SK-N-SH (cell line): ENCODE data around the gene FAM83E. TPM values are rescaled to one million over a fixed set of nuclear protein-coding genes. Genes with fewer than 3 reads are reported as not detected.
A peak's percentile ranks its signal among the peaks of the same experiment; 100 is the strongest.

Experiments used
- CTCF ChIA-PET: fragments of 300-600, 350-600 bp; formaldehyde crosslinking; extraction: SDS; loops from one replicate; lab custom pipeline; 2021; lab: Yijun Ruan, JAX
- POLR2A ChIA-PET: fragments of 350-600 bp; sonication (Branson Sonifier 250); formaldehyde crosslinking; extraction: SDS; loops from one replicate; lab custom pipeline; 2020; ENCODE audit warnings: antibody characterized with exemption, inconsistent platforms; lab: Yijun Ruan, JAX
- DNase-seq: peaks from one replicate; pipeline ENCODE4 v3.0.0; 2012
- H2AFZ ChIP-seq: fragments of 200-600 bp; sonication (generic); 2 replicates; pipeline ENCODE4 v1.8.1; 2016; ENCODE audit warnings: antibody characterized with exemption, mild to moderate bottlenecking, low read depth
- H3F3A ChIP-seq: fragments of 200-600 bp; sonication (generic); replicated peaks from 2 replicates; pipeline ENCODE3; 2016; ENCODE audit warnings: antibody characterized with exemption, mild to moderate bottlenecking; ENCODE audit not compliant: insufficient read depth
- H3K27ac ChIP-seq, 2 experiments: fragments of 200-500 bp in 1 of 2; fragments of 200-600 bp in 1 of 2; sonication (Bioruptor generic) in 1 of 2; sonication (generic), shearing (Covaris generic) in 1 of 2; 2 replicates each; pipeline versions ENCODE4 v1.5.1 to v1.6.1; 2014 to 2016; ENCODE audit warnings: low read depth in 2 of 2, inconsistent platforms in 1 of 2, low read length in 1 of 2, mild to moderate bottlenecking in 1 of 2, mixed read lengths in 1 of 2
- H3K27me3 ChIP-seq: fragments of 200-600 bp; sonication (generic), shearing (Covaris generic); 2 replicates; pipeline ENCODE4 v1.6.1; 2016; ENCODE audit warnings: mixed run types; ENCODE audit not compliant: insufficient read depth
- H3K36me3 ChIP-seq, 2 experiments: fragments of 200-500 bp in 1 of 2; fragments of 200-600 bp in 1 of 2; sonication (Bioruptor generic) in 1 of 2; sonication (generic) in 1 of 2; replicated peaks in 1 of 2; 2 replicates each; pipeline versions ENCODE3 to v1.5.1; 2014 to 2016; ENCODE audit warnings: low read length in 1 of 2, mild to moderate bottlenecking in 1 of 2; ENCODE audit not compliant: insufficient read depth in 2 of 2, control insufficient read depth in 1 of 2
- H3K4me1 ChIP-seq, 2 experiments: fragments of 200-500 bp in 1 of 2; fragments of 200-600 bp in 1 of 2; sonication (Bioruptor generic) in 1 of 2; sonication (generic), shearing (Covaris generic) in 1 of 2; 2 replicates each; pipeline versions ENCODE4 v1.5.1 to v1.6.1; 2014 to 2016; ENCODE audit warnings: low read depth in 1 of 2, low read length in 1 of 2, mixed run types in 1 of 2; ENCODE audit not compliant: insufficient read depth in 2 of 2, control insufficient read depth in 1 of 2
- H3K4me2 ChIP-seq: fragments of 200-600 bp; sonication (generic), shearing (Covaris generic); 2 replicates; pipeline ENCODE4 v1.6.1; 2017; ENCODE audit warnings: mixed run types
- H3K4me3 ChIP-seq, 2 experiments: fragments of 200-500 bp in 1 of 2; fragments of 200-600 bp in 1 of 2; sonication (Bioruptor generic) in 1 of 2; sonication (generic), shearing (Covaris generic) in 1 of 2; 2 replicates each; pipeline versions ENCODE4 v1.5.1 to v1.8.1; 2014 to 2016; ENCODE audit warnings: low read depth in 2 of 2, inconsistent platforms in 1 of 2, low read length in 1 of 2, mild to moderate bottlenecking in 1 of 2, mixed read lengths in 1 of 2, moderate library complexity in 1 of 2
- H3K79me2 ChIP-seq: fragments of 200-600 bp; sonication (generic); 2 replicates; pipeline ENCODE4 v1.8.1; 2017; ENCODE audit warnings: mild to moderate bottlenecking; ENCODE audit not compliant: insufficient read depth
- H3K9ac ChIP-seq: fragments of 200-600 bp; sonication (generic); 2 replicates; pipeline ENCODE4 v1.6.1; 2017; ENCODE audit warnings: mixed run types
- H3K9me2 ChIP-seq: fragments of 200-600 bp; sonication (generic); 2 replicates; pipeline ENCODE4 v1.6.1; 2017; ENCODE audit warnings: mixed run types
- H3K9me3 ChIP-seq: fragments of 200-600 bp; sonication (generic); 2 replicates; pipeline ENCODE4 v1.6.1; 2017; ENCODE audit warnings: mixed run types, mild to moderate bottlenecking, moderate library complexity
- H4K20me1 ChIP-seq: fragments of 200-600 bp; sonication (generic); 2 replicates; pipeline ENCODE4 v1.6.1; 2017; ENCODE audit warnings: mild to moderate bottlenecking, mixed run types; ENCODE audit not compliant: insufficient read depth
- FOXJ3 ChIP-seq: sonication (generic); formaldehyde crosslinking; IDR thresholded peaks from 2 replicates; pipeline ENCODE4 v1.5.1; 2020; ENCODE audit warnings: mild to moderate bottlenecking, missing genetic modification reagents
- FOXM1 ChIP-seq: IDR thresholded peaks from 2 replicates; pipeline ENCODE4 v1.4.0; 2012; ENCODE audit warnings: low read depth, mild to moderate bottlenecking
- GABPA ChIP-seq: IDR thresholded peaks from 2 replicates; pipeline ENCODE4 v1.4.0; 2012; ENCODE audit warnings: low read depth, mild to moderate bottlenecking
- MAX ChIP-seq: IDR thresholded peaks from 2 replicates; pipeline ENCODE4 v1.4.0; 2012; ENCODE audit warnings: low read depth
- MEF2A ChIP-seq: IDR thresholded peaks from 2 replicates; pipeline ENCODE4 v1.4.0; 2012; ENCODE audit warnings: low read depth, borderline replicate concordance
- NFIC ChIP-seq: IDR thresholded peaks from 2 replicates; pipeline ENCODE4 v1.4.0; 2012; ENCODE audit warnings: borderline replicate concordance
- NRF1 ChIP-seq: IDR thresholded peaks from 2 replicates; pipeline ENCODE4 v1.6.1; 2012; ENCODE audit warnings: low read depth, mild to moderate bottlenecking, low read length
- POLR2AphosphoS5 ChIP-seq: IDR thresholded peaks from 2 replicates; pipeline ENCODE4 v1.6.1; 2012; ENCODE audit warnings: low read depth, low read length
- RCOR1 ChIP-seq: fragments of 150-350 bp; IDR thresholded peaks from 2 replicates; pipeline ENCODE4 v1.6.1; 2017; ENCODE audit warnings: antibody characterized with exemption, low read length
- RXRA ChIP-seq: IDR thresholded peaks from 2 replicates; pipeline ENCODE4 v1.4.0; 2012; ENCODE audit warnings: low read depth, mild to moderate bottlenecking, borderline replicate concordance
- SIN3A ChIP-seq: IDR thresholded peaks from 2 replicates; pipeline ENCODE4 v1.6.1; 2012; ENCODE audit warnings: low read depth, mild to moderate bottlenecking, low read length, moderate library complexity, borderline replicate concordance
- TAF1 ChIP-seq: IDR thresholded peaks from 2 replicates; pipeline ENCODE4 v1.6.1; 2012; ENCODE audit warnings: low read depth, mild to moderate bottlenecking, low read length, moderate library complexity, borderline replicate concordance
- TCF12 ChIP-seq: IDR thresholded peaks from 2 replicates; pipeline ENCODE4 v1.4.0; 2012
- WGBS: methylation state at CpG from one replicate; pipeline ENCODE4 v1.1.6; 2017; ENCODE audit warnings: low lambda C conversion rate; 5-methylcytosine and 5-hydroxymethylcytosine counted together
- polyA plus RNA-seq, 3 experiments: library from polyadenylated mRNA; depleted of rRNA; stranded (reverse); fragments of >200 nt; gene quantifications; 2 replicates each; pipeline ENCODE4 v1.2.3, GENCODE V29; 2012
- TF ChIP-seq, protein P1 (sequence below): fragments of 150-350 bp; IDR thresholded peaks from 2 replicates; pipeline ENCODE4 v1.6.1; 2016; ENCODE audit warnings: mild to moderate bottlenecking, low read depth, low read length
- TF ChIP-seq, protein P2 (sequence below): IDR thresholded peaks from 2 replicates; pipeline ENCODE4 v1.4.0; 2012; ENCODE audit warnings: low read depth, borderline replicate concordance

FAM83E gene
- polyA plus RNA-seq, 1 of the 3 experiments (the other 2 are of a cell fraction) = 0.44 TPM

- H3K9me3 ChIP-seq = no peaks in the 10 kb centered on the region
- no peak overlapping the region for H3K9ac ChIP-seq
- H3K79me2 ChIP-seq = no peaks in the 10 kb centered on the region
- DNase-seq = no peak
- H3K9me2 ChIP-seq = no peaks in the 10 kb centered on the region
- H3K4me2 ChIP-seq = no peak overlapping the region
- no peaks in the 10 kb centered on the region for H3K27me3 ChIP-seq
- no peaks in the 10 kb centered on the region for H3K36me3 ChIP-seq
- TF ChIP-seq SIN3A (no peak), FOXM1 (no peak)
- no peak overlapping the region for H3K27ac ChIP-seq
- ChIA-PET POLR2A (no interaction called here), CTCF (no interaction called here)
- no peak overlapping the region for H3K4me3 ChIP-seq
- no peaks in the 10 kb centered on the region for H4K20me1 ChIP-seq
- H2AFZ ChIP-seq = no peak overlapping the region
- H3K4me1 ChIP-seq = peaks cover 4 to 6% of the 10 kb centered on the region in 2 experiments; a peak in 2 of 4 replicates
- 76% methylated on average over 2 of the region's 2 CpGs for WGBS
- peaks cover 6% of the 10 kb centered on the region for H3F3A ChIP-seq
Measured at GRCh38 chr19:48648134-48648533, 33.3 kb upstream of the FAM83E start.

DNA sequence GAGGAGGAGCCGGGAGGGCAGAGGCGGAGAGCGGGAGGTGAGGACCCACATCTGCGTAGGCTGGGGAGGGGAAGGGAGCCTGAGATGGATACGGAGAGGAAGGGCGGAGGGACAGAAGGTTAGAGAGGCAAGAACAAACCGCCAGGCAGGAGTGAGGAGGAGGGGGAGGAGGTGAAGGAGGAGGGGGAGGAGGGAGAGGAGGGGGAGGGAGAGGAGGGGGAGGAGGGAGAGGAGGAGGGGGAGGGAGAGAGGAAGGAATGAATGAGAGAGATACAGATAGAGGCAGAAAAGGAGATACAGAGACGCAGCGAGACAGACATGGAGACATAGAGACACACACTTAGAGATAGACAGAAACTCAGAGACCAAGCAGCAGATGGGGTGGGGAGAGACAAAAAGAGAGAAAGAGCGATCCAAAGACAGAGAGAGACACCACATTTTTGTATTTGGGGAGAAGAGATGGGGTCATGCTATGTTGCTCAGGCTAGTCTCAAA lies 31.9 kb upstream of the FAM83E start:
- Histone ChIP-seq H3F3A (peaks cover 8% of the 10 kb centered on the region), H2AFZ (no peak overlapping the region), H4K20me1 (no peaks in the 10 kb centered on the region), H3K4me3 (peak overlapping the region in 1 of 2 experiments; percentile 74; a peak in 3 of 4 replicates), H3K9ac (peak overlapping the region; percentile 55; the same call in 1 of the 2 replicates), H3K36me3 (no peaks in the 10 kb centered on the region), H3K79me2 (no peaks in the 10 kb centered on the region), H3K27me3 (no peaks in the 10 kb centered on the region), H3K27ac (no peak overlapping the region; a peak in 1 of 4 replicates), H3K9me3 (no peaks in the 10 kb centered on the region), H3K4me1 (peaks cover 4 to 6% of the 10 kb centered on the region in 2 experiments; a peak in 2 of 4 replicates), H3K9me2 (no peaks in the 10 kb centered on the region), H3K4me2 (peak overlapping the region; percentile 99)
- CTCF ChIA-PET = interaction anchor here (0.8 to 2.7 kb wide), 14 partner anchors 7 to 324 kb away, joined by 3 to 35 read pairs (median 7); partner anchors contain the start of gene HSD17B14
- POLR2A ChIA-PET = interaction anchor here (0.6 to 1.6 kb wide), 4 partner anchors 23 to 149 kb away, joined by 3 to 7 read pairs (median 4); no protein-coding TSS in a partner anchor
- TF ChIP-seq FOXJ3 (CRISPR knock-in tag) (no peak), RXRA (no peak), TAF1 (no peak), POLR2AphosphoS5 (0 out of 2 replicates have a peak, but pooled peaks have one; percentile 17), TCF12 (no peak)
- TF ChIP-seq, protein P1, sequence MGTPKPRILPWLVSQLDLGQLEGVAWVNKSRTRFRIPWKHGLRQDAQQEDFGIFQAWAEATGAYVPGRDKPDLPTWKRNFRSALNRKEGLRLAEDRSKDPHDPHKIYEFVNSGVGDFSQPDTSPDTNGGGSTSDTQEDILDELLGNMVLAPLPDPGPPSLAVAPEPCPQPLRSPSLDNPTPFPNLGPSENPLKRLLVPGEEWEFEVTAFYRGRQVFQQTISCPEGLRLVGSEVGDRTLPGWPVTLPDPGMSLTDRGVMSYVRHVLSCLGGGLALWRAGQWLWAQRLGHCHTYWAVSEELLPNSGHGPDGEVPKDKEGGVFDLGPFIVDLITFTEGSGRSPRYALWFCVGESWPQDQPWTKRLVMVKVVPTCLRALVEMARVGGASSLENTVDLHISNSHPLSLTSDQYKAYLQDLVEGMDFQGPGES = no peak
- 13% methylated on average over 10 of the region's 10 CpGs for WGBS
- DNase-seq = no peak

GRCh38 chr19:48646001-48646721 lies 31.3 kb upstream of the FAM83E start, which contains the start of gene CA11:
TSS of gene CA11 (minus strand) at chr19:48646187. CDS start at chr19:48645632, 555 bp downstream.
- POLR2A ChIA-PET = interaction anchor here (0.6 to 1.9 kb wide), 7 partner anchors 12 to 149 kb away, joined by 3 to 9 read pairs (median 6); partner anchors contain the start of genes RPL18 and SPHK2
- DNase-seq = peak; percentile 96
- peak within 1 kb of the TSS; percentile 99 for H3K4me2 ChIP-seq
- TF ChIP-seq NRF1 = no peak
- no peak for TF ChIP-seq GABPA
- TF ChIP-seq MEF2A = no peak
- no peak for TF ChIP-seq FOXM1
- TF ChIP-seq, protein P2, sequence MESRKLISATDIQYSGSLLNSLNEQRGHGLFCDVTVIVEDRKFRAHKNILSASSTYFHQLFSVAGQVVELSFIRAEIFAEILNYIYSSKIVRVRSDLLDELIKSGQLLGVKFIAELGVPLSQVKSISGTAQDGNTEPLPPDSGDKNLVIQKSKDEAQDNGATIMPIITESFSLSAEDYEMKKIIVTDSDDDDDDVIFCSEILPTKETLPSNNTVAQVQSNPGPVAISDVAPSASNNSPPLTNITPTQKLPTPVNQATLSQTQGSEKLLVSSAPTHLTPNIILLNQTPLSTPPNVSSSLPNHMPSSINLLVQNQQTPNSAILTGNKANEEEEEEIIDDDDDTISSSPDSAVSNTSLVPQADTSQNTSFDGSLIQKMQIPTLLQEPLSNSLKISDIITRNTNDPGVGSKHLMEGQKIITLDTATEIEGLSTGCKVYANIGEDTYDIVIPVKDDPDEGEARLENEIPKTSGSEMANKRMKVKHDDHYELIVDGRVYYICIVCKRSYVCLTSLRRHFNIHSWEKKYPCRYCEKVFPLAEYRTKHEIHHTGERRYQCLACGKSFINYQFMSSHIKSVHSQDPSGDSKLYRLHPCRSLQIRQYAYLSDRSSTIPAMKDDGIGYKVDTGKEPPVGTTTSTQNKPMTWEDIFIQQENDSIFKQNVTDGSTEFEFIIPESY = no peak
- no peak for TF ChIP-seq RCOR1
- TF ChIP-seq, protein P1 = no peak
- no peak; the same call in 1 of the 2 replicates for TF ChIP-seq TCF12
- peak; percentile 81; the same call in 1 of the 2 replicates for TF ChIP-seq MAX
- no peak for TF ChIP-seq POLR2AphosphoS5
- TF ChIP-seq NFIC = no peak
- no peak for TF ChIP-seq RXRA

More at GRCh38 chr19:48646001-48646721, 31.3 kb upstream of the FAM83E start, which contains the start of gene CA11:
- WGBS = under 1% methylated on average over 29 of the region's 33 CpGs
- CTCF ChIA-PET = interaction anchor here (0.6 to 2.7 kb wide), 27 partner anchors 8 to 324 kb away, joined by 3 to 35 read pairs (median 4); partner anchors contain the start of genes BAX, FUT1 and HSD17B14
- no peaks in the 10 kb centered on the region for H3K27me3 ChIP-seq
- no peaks in the 10 kb centered on the region for H3K9me2 ChIP-seq
- peak within 1 kb of the TSS; percentile 43 to 74 for H3K4me3 ChIP-seq
- peak within 1 kb of the TSS; percentile 96 for H2AFZ ChIP-seq
- no peaks in the 10 kb centered on the region for H3K9me3 ChIP-seq
- H4K20me1 ChIP-seq = no peaks in the 10 kb centered on the region
- H3K9ac ChIP-seq = peak within 1 kb of the TSS; percentile 55
- H3K4me1 ChIP-seq = peaks cover 4 to 6% of the 10 kb centered on the region in 2 experiments; a peak in 2 of 4 replicates
- peaks cover 11% of the 10 kb centered on the region for H3F3A ChIP-seq
- H3K79me2 ChIP-seq = no peaks in the 10 kb centered on the region
- H3K27ac ChIP-seq = peak within 1 kb of the TSS; percentile 54 to 69
- H3K36me3 ChIP-seq = no peaks in the 10 kb centered on the region
